OCI-LY1 (cell line): ENCODE measurements around the gene L3MBTL4.

Experiments used
- CTCF ChIP-seq: fragments of 200-600 bp; sonication (generic), shearing (Covaris generic); IDR thresholded peaks from 2 replicates; pipeline ENCODE4 v1.5.1; 2017; ENCODE audit warnings: mild to moderate bottlenecking, antibody characterized with exemption, low read length, moderate library complexity, mixed read lengths
- EZH2 ChIP-seq: fragments of 200-600 bp; sonication (generic), shearing (Covaris generic); IDR thresholded peaks from 2 replicates; pipeline ENCODE4 v1.8.0; 2017; ENCODE audit warnings: borderline replicate concordance, mixed run types, mild to moderate bottlenecking, antibody characterized with exemption, low read length, moderate library complexity, mixed read lengths

- no peak for TF ChIP-seq CTCF
- no peak for TF ChIP-seq EZH2
Measured at GRCh38 chr18:6145645-6146306, 268.9 kb downstream of the L3MBTL4 start.
